Stimulated activated CD8-positive, alpha-beta memory T cell treated with anti-CD3 and anti-CD28 coated beads, Interleukin-12 subunit alpha, Interleukin-12 subunit beta, amount 100 ng/mL, for 1 hour (primary cell): ENCODE data around the gene PPIE.

Experiments
- DNase-seq: peaks from one replicate; pipeline ENCODE4 v3.0.0-alpha.2; 2020; ENCODE audit warnings: low read depth

Gene PPIE

DNA sequence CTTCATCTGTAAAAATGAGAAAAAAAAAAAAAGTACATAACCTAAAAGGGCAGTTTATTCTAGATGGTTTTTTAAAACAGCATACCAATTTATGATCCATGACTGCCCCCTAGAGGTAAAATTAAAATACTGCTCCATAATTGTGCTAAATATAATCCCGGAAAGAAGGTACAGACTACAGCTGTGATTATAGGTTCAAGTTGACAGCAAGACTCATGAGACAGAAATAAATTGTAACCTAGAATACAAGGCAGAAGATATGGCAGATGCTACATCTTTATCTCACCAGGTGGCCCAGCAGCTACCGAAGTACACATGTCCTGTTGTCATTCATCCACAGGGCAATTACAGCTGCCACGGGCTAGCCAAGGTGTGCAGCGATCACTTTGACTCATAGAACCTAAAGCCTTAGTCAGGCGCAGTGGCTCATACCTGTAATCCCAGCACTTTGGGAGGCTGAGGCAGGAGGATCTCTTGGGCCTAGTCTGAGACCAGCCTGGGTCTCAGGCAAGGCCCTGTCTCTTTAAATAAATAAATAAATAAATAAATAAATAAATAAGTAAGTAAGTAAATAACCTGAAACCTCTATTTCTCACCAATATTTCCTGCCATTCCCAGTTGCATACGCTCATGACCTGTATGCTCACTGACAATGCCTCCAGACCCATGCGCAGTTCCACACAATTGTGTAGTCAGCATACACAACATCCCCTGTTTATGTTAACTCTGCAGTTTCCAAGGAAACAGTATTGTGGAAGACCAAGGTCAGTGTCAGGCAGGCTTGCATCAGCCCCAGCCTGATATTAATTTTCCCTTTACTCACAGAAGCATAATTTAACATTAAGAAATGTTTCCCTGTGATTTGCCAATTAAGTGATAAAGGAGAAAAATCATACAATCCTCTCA lies 18.3 kb upstream of the PPIE start:
- DNase-seq: no peak

DNA sequence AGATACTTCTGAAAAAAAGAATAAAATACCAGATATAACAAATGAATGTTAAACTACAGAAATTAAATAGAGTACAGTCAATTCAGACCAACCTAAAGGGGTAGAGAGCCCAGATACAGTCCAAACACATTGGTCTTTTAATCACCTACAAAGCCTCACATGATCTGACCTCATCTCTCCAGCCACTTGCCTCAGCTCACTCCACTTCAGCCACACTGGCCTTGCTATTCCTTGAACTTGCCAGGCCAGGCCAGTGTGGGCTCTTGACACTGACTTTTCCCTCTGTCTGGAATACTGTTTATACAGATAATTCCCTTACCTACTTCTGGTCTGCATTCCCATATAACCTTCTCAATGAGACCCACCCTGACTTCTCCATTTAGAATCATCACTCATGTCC lies 17.0 kb upstream of the PPIE start:
- no peak for DNase-seq

DNA sequence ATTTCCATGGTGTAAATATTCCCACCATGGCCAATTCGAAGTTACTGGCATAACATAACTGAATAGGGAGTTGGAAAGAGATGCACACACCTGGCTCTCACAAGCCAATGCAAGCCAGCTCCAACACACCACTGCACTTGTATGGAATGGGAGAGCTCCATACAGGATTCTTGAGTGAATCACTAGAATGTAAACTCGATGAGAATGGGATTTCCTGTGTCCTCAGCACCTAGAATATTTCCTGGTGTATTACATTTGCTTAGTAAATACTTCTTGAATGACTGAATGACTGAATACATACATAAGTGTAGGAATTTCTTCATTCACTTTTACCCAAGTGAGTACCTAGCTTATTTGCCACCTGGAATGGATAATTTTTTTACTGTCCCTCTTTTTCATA lies 16.2 kb upstream of the PPIE start:
- DNase-seq: no peak

GRCh38 chr1:39726600-39726999 lies 12.1 kb upstream of the PPIE start:
- DNase-seq: no peak

DNA sequence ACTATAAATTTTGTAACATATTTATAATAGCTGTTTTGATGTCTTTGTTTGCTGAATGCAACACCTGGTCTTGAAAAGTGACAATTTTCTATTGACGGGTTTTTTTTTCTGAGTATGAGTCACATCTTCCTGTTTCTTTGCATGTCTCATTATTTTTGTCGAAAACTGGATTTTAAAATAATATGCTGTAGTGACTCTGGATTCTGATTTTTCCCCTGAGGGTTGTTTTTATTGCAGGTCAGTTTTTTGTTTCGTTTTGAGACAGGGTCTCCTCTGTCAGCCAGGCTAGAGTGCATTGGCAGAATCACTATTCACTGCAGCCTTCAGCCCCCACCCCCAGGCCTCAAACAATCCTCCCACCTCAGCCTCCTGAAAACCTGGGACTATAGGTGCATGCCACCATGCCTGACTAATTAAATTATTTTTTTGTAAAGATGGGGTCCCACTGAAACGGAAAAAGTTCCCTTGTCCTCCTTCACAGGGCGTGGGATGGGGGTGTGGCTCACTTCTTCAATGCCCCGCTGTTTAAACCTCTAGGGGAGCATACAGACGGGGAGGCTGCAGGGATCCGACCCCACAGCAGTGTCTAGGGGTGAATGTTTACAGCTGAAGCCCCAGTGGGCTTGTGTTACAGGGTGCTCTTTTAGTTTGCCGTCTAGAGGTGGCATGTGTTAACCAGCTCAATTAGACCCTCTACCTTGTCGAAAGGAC lies 11.3 kb upstream of the PPIE start:
- no peak for DNase-seq

- no peak for DNase-seq
Observed at GRCh38 chr1:39727932-39728317, 10.8 kb upstream of the PPIE start.

DNA sequence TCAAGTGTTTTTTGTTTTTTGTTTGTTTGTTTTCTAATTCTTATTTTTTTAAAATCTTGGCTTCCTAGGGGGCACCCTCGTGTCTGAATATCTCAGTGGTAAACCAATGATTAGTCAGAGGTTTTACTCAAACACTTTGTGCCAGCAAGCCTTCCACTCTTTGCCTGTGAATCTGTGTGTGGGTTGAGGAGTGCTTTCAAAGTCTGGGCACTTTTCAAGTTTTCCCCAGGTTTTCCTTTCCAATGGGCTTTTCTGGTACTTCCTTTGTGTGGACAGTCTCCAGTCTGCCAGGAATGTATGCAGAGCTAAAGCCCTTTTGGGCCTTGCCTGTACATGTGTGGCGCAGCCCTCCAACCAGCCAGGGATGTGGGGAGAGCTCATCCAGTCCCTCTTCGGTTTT lies 9.7 kb upstream of the PPIE start:
- DNase-seq: no peak

- no peak for DNase-seq
Observed at GRCh38 chr1:39729842-39730241, 8.8 kb upstream of the PPIE start.

DNA sequence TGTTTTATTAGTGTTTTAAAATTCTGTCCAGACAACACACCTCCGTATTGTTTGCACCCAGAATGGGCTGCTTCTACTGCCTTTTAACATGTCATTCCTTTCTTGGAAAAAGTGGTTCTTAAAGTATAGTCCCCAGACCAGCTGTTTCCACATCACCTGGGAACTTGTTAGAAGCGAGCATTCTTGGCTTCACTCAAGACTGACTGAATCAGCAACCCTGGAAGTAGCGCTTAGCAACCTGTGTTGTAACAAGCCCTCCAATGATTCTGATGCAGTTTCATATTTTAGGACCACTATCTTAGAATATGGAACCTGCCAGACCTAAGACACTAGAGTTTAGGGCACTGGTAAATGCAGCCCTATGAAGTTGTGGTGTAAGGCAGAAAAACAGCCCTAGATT lies 6.0 kb upstream of the PPIE start:
- no peak for DNase-seq

DNA sequence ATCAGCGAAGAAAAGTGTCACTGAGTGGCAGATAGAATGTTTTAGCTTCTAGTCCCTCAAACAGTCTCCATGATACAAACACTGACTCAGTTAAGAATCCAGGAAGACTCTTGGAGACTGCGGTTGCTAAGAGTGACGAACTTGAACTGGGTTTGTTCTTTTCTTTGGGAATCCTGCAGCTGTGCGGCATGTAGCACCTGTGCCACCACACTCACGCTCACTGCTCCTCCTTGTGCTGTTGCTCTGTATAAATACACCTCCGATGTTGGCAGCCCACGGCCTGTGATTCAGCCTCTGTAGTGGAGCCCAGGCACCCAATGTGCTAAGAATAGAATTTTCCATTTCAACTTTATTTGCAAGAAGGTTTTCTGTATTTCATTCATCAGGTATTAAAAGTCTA lies 5.5 kb upstream of the PPIE start:
- DNase-seq: no peak

GRCh38 chr1:39735731-39736130 lies 3.0 kb upstream of the PPIE start:
- no peak for DNase-seq

DNA sequence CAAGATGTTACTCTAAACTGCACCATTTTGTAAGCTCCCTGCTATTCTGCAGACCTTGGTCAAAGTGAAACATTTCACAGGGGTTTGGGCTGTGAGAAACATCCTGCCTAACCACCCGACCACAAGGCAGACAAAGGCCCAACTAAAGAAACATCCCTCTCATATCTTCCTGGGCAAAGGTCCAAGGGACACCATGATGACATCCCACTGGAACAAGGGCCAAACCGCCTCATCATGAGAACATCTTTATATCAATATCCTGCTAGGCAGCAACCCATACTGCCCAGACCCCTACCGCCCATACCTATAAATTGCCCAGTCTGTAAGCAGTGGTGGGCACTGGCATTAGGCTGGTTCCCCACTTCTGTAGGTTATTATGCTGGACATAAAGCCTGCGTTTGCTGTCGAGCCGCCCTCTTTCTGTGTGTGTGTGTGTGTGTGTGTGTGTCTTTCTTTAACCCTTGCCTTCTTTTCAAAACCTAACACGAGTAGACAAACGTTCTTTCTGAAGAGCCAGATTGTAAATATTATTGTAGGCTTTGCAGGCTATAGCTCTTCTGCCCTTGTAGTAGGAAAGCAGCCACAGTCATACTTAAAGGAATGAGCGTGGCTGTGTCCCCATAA lies 1.0 kb upstream of the PPIE start:
- no peak for DNase-seq

DNA sequence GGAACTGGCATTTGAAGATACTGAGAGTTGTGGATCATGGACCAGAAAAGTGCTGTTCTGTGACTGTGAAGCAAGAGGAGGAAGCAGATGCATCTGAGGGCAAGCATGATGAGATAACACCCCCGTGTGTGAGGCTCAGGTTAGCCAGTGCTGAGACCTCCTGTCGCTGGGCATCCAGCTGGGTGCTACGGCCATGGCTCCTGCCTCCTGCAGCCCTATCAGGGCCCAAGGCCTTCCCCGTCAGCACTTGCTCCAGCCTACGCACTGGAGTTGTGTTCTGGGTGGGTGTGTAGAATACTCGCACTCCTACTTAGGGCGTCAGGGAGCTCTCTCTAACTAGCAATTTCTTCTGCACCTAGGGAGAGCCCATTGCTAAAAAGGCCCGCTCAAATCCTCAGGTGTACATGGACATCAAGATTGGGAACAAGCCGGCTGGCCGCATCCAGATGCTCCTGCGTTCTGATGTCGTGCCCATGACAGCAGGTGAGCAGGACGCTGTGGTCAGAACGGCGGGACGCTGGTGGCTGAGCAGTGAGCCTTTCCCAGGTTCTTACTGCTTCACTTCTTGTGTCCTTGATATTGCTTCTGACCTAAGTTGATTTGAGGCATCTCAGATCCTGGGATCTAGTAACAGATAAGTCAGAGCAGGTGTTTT lies 6.5 kb downstream of the PPIE start:
- no peak for DNase-seq

- DNase-seq: no peak
Observed at GRCh38 chr1:39751595-39751994, 12.9 kb downstream of the PPIE start.

DNA sequence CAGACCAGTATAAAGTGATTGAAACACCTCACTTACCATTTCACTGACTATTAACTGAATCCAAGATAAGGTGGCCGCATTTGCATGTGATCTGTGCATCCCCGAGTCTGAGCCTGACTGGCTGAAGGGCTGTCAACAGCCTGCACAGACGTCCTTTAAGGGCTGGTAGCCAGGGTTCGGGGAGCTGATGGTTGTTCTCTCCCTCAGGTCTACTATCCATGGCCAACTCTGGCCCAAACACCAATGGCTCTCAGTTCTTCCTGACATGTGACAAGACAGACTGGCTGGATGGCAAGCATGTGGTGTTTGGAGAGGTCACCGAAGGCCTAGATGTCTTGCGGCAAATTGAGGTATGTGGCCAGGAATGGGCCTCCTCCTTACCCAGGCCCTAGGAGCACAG lies 14.0 kb downstream of the PPIE start:
- DNase-seq: no peak

DNA sequence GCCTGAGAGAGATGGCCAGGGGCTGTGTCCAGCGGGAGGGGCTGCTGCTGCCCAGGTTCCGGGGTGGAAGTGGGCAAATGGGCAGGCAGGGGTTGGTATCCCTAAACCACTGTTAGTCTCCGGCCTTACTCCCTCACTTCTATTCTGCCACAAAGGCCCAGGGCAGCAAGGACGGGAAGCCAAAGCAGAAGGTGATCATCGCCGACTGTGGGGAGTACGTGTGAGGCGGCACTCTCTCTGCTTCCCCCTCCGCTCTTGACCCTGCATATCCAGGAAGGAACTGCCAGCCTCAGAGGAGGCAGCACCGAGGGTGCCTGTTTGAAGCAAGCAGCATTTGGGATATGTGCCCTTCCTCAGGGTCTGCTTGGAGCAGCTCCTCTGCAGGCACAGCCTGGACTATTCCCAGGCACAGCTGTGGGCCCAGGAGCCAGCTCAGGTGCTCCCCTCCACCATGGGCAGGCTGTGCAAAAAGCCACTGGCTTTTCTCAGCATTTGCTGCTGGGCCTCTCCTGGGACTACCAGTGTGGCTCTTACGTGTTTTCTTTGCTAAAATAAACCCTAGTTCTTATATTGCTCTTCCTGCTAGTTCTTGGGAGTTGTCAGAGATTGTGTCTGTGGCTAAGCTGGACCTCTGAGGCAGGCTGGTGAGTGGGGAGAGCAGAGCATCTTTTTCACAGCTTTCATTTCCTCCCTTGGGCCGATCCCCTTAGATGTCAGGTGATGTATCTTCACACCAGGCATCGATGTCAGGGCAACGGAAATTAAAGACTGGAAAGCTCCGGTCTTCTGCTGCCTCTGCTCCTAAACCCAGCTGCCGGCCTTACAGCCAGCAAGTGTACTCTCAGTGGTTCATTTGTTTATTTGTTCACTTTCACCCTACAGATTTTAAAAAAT lies 14.7 kb downstream of the PPIE start:
- no peak for DNase-seq

- no peak for DNase-seq
Observed at GRCh38 chr1:39754026-39754570, 15.4 kb downstream of the PPIE start.

DNA sequence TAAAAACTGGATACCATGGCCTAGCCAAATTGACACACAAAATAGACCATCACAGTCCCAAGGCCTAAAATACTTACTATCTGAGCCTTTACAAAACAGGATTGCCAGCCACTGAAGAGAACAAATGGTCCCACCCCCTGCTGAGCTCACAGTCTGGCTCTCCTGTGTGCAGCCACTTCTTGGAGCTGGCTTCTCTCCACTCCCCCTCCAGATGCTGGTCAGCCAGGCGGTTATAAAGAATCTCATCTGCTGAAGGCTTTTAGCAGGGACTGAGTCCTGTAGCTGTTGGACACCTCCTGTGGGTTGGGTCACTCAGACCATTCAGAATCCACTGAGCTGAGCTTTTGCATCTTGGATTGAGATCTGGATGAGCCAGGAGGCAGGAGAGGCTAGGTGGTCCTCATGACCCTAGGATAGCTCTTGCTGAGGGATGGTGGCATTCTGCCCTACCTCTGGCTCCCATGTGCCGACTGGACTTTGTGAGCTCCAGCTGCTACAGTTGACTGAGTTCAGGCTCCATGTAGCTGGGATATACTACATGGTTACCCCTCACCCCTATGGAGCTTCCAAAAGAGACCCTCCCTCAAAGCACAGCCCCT lies 16.3 kb downstream of the PPIE start:
- DNase-seq: no peak

GRCh38 chr1:39755965-39756659 lies 17.4 kb downstream of the PPIE start:
- no peak for DNase-seq

- DNase-seq: no peak
Observed at GRCh38 chr1:39757501-39757900, 18.8 kb downstream of the PPIE start.
